A549 (cell line): Measurements from ENCODE around the gene ANKRD11. TPM values are rescaled to one million over a fixed set of nuclear protein-coding genes. Genes with fewer than 3 reads are reported as not detected.

Source experiments
- ATAC-seq, 2 experiments: fragments of 200-7000 bp in 1 of 2; fragments of >200 bp in 1 of 2; cut with Nextera tagmentation in 1 of 2; cut with Tn5 transposase in 1 of 2; 3 replicates each; pipeline versions ENCODE4 v1.8.0 to v1.9.1; 2018 to 2020; ENCODE audit warnings: mild to moderate bottlenecking in 1 of 2, moderate library complexity in 1 of 2
- CTCF ChIA-PET: fragments of 300-600 bp; sonication (Branson Sonifier 250); formaldehyde crosslinking; extraction: SDS; loops from one replicate; lab custom pipeline; 2021; ENCODE audit warnings: antibody characterized with exemption, inconsistent platforms; lab: Yijun Ruan, JAX
- POLR2A ChIA-PET: fragments of 350-600 bp; formaldehyde crosslinking; extraction: SDS; loops from one replicate; lab custom pipeline; 2021; ENCODE audit warnings: antibody characterized with exemption, inconsistent platforms; lab: Yijun Ruan, JAX
- DNase-seq, 2 experiments: peaks; one replicate each; pipeline versions ENCODE4 v3.0.0 to v3.0.0-alpha.2; 2011 to 2016; ENCODE audit warnings: low read depth in 1 of 2, low spot score in 1 of 2
- FAIRE-seq: peaks from 2 replicates; lab custom pipeline; 2011; peaks lifted over from hg19 to GRCh38; lab: Jason Lieb, UNC
- H3K27ac ChIP-seq, 2 experiments: fragments of >200 bp; sonication (Bioruptor Twin); formaldehyde crosslinking; 3 replicates each; pipeline ENCODE4 v1.5.1; 2016 to 2017
- H3K4me1 ChIP-seq: fragments of >200 bp; sonication (Bioruptor Twin); formaldehyde crosslinking; 3 replicates; pipeline ENCODE4 v1.6.1; 2016
- H3K4me2 ChIP-seq: fragments of >200 bp; sonication (Bioruptor Twin); formaldehyde crosslinking; 3 replicates; pipeline ENCODE4 v1.6.1; 2016
- H3K4me3 ChIP-seq: fragments of >200 bp; sonication (Bioruptor Twin); formaldehyde crosslinking; 3 replicates; pipeline ENCODE4 v1.5.1; 2016
- H3K9me3 ChIP-seq: fragments of >200 bp; sonication (Bioruptor Twin); formaldehyde crosslinking; 3 replicates; pipeline ENCODE4 v1.6.1; 2016
- CHD2 ChIP-seq: fragments of 150-350 bp; IDR thresholded peaks from 2 replicates; pipeline ENCODE4 v1.6.1; 2014; ENCODE audit warnings: low read length; ENCODE audit not compliant: partially characterized antibody
- ESRRA ChIP-seq: fragments of 150-350 bp; IDR thresholded peaks from 2 replicates; pipeline ENCODE4 v1.6.1; 2014; ENCODE audit warnings: mild to moderate bottlenecking, low read length, borderline replicate concordance
- HDAC2 ChIP-seq: fragments of 200-600 bp; sonication (generic); IDR thresholded peaks from 2 replicates; pipeline ENCODE4 v1.6.1; 2016
- HES2 ChIP-seq: fragments of >200 bp; sonication (Bioruptor Twin); formaldehyde crosslinking; IDR thresholded peaks from 2 replicates; pipeline ENCODE4 v1.6.1; 2016
- HMGXB4 ChIP-seq: fragments of 250-450 bp; sonication (Bioruptor Pico); IDR thresholded peaks from 2 replicates; pipeline ENCODE4 v1.5.0; 2021; ENCODE audit warnings: mild to moderate bottlenecking, moderate library complexity, borderline replicate concordance
- HOXA7 ChIP-seq: fragments of 250-450 bp; sonication (Bioruptor Pico); IDR thresholded peaks from 2 replicates; pipeline ENCODE4 v1.5.0; 2020; ENCODE audit warnings: mild to moderate bottlenecking, moderate library complexity
- HOXB13 ChIP-seq: fragments of 250-450 bp; sonication (Bioruptor Pico); IDR thresholded peaks from 2 replicates; pipeline ENCODE4 v1.5.0; 2020; ENCODE audit warnings: low read depth, mild to moderate bottlenecking, moderate library complexity
- HOXB5 ChIP-seq: fragments of 250-450 bp; sonication (Bioruptor Pico); IDR thresholded peaks from 2 replicates; pipeline ENCODE4 v1.5.0; 2020; ENCODE audit warnings: mild to moderate bottlenecking, moderate library complexity
- MYC ChIP-seq: IDR thresholded peaks from 2 replicates; pipeline ENCODE4 v1.6.1; 2012; ENCODE audit warnings: mild to moderate bottlenecking, inconsistent platforms, low read length, improper control_type of control experiment, borderline replicate concordance
- NFE2L2 ChIP-seq: fragments of 150-350 bp; conservative IDR thresholded peaks from 2 replicates; pipeline ENCODE4 v1.6.1; 2014; ENCODE audit warnings: low read length
- NR3C1 ChIP-seq: fragments of >200 bp; sonication (Bioruptor Twin); formaldehyde crosslinking; IDR thresholded peaks from 3 replicates; pipeline ENCODE4 v1.6.1; 2017
- PHF8 ChIP-seq: fragments of 200-600 bp; sonication (generic); IDR thresholded peaks from 2 replicates; pipeline ENCODE4 v1.6.1; 2016; ENCODE audit warnings: low read depth, mild to moderate bottlenecking, antibody characterized with exemption, moderate library complexity, borderline replicate concordance
- POLR2AphosphoS2 ChIP-seq: conservative IDR thresholded peaks from 2 replicates; pipeline ENCODE4 v1.6.1; 2012; ENCODE audit warnings: low read length, improper control_type of control experiment, inconsistent platforms
- RCOR1 ChIP-seq: fragments of 150-350 bp; IDR thresholded peaks from 2 replicates; pipeline ENCODE4 v1.6.1; 2014; ENCODE audit warnings: antibody characterized with exemption, low read length, low read depth
- RNF2 ChIP-seq: fragments of 200-600 bp; sonication (generic); IDR thresholded peaks from 2 replicates; pipeline ENCODE4 v1.6.1; 2016; ENCODE audit warnings: low read depth, mild to moderate bottlenecking, antibody characterized with exemption, moderate library complexity, borderline replicate concordance
- SREBF2 ChIP-seq: fragments of 450-650 bp; IDR thresholded peaks from 2 replicates; pipeline ENCODE4 v1.6.1; 2014; ENCODE audit warnings: mild to moderate bottlenecking, moderate library complexity
- ZSCAN20 ChIP-seq: fragments of 250-450 bp; sonication (Bioruptor Pico); IDR thresholded peaks from 2 replicates; pipeline ENCODE4 v1.8.0; 2022; ENCODE audit warnings: mild to moderate bottlenecking, moderate library complexity
- WGBS: methylation state at CpG from one replicate; pipeline ENCODE4 v1.1.6; 2017; ENCODE audit errors: missing lambda C conversion rate; 5-methylcytosine and 5-hydroxymethylcytosine counted together
- polyA plus RNA-seq, 4 experiments: library from polyadenylated mRNA; depleted of rRNA in 3 of 4; stranded (reverse); fragments of >200 nt; fragmentation: RNase III in 1 of 4; extraction: RNeasy Plus Mini Kit Qiagen cat#74134 plus additional on column Dnase treatment in 1 of 4; gene quantifications; 2 replicates in 3 of 4; 3 replicates in 1 of 4; pipeline ENCODE4 v1.2.3, GENCODE V29; 2011 to 2017
- TF ChIP-seq, protein P1 (sequence below): IDR thresholded peaks from 2 replicates; pipeline ENCODE4 v1.6.1; 2012; ENCODE audit warnings: low read depth, borderline replicate concordance

ANKRD11 gene
- polyA plus RNA-seq, 2 of the 4 experiments (the other 2 are of a cell fraction): 53.6 to 54.9 TPM

DNA sequence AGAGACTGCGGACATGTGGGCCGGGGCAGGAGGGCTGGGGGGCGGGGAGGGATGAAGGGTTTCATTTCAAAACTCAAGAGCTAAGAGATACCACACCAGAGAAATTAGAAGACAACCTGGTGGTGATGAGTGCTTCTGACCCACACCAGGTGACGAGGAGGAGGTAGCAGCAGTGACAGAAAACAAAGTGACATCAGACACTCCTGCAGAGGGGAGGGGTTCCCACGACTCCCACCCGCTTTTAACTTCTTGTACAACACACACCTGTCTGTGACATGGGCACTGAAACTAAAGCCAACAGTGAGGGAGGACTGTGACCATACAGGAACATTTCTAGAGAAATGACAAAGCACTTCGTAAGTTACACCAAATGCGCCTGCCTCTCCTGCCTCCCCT lies 112.9 kb downstream of the ANKRD11 start:
- CTCF ChIA-PET: interaction anchor here (1.3 kb wide), 1 partner anchor 24 kb away, joined by 3 read pairs; no protein-coding TSS in a partner anchor
- no peak overlapping the region for H3K27ac ChIP-seq
- H3K4me1 ChIP-seq: peaks cover 5% of the 10 kb centered on the region; the same call in 1 of the 3 replicates
- POLR2A ChIA-PET: no interaction called here
- WGBS: 92% methylated on average over 8 of the region's 8 CpGs
- H3K9me3 ChIP-seq: peaks cover 13% of the 10 kb centered on the region; the same call in 1 of the 3 replicates
- H3K4me3 ChIP-seq: no peak overlapping the region
- TF ChIP-seq MYC (no peak), NFE2L2 (no peak), RCOR1 (no peak), HMGXB4 (CRISPR knock-in tag) (no peak), ESRRA (no peak)
- TF ChIP-seq, protein P1, sequence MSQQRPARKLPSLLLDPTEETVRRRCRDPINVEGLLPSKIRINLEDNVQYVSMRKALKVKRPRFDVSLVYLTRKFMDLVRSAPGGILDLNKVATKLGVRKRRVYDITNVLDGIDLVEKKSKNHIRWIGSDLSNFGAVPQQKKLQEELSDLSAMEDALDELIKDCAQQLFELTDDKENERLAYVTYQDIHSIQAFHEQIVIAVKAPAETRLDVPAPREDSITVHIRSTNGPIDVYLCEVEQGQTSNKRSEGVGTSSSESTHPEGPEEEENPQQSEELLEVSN: no peak
- no peak for DNase-seq
- H3K4me2 ChIP-seq: no peak overlapping the region
- no peak for FAIRE-seq
- ATAC-seq: no peak

DNA sequence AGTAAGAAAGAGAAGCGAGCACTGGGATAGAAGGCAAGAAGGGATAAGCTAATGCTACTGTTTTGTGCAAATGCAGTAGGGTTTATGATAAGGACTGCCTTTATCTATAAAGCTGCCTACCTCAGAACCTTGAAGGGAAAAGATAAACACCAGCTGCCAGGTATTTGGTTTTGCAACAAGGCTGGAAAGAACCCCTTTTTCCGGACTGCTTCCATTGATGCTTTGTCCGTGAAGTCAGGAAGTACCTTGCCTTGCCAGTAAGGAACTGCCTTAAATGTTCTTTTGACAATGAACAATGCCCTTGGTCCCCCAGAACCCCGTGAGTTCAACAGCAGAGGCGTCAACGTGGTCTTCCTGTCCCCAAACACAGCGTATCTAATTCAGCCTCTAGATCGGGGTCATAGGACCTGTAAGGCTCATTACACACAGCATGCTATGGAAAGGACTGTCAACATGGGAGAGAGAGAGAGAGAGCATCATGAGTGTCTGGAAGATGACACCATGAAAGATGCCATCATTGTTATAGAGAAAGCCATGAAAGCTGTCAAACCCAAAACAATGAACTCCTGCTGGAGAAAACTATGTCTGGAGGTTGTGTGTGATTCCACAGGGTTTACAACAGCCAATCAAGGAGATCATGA lies 113.4 kb downstream of the ANKRD11 start:
- peaks cover 5% of the 10 kb centered on the region; the same call in 1 of the 3 replicates for H3K4me1 ChIP-seq
- WGBS: 97% methylated on average over 8 of the region's 8 CpGs
- H3K9me3 ChIP-seq: peaks cover 13% of the 10 kb centered on the region; the same call in 1 of the 3 replicates
- H3K4me3 ChIP-seq: no peak overlapping the region
- no peak overlapping the region for H3K4me2 ChIP-seq
- ATAC-seq (no peak), DNase-seq (no peak), FAIRE-seq (no peak)
- ChIA-PET POLR2A (no interaction called here), CTCF (interaction anchor here (0.6 to 1.3 kb wide), 3 partner anchors 7 to 24 kb away, joined by 3 to 4 read pairs (median 3); no protein-coding TSS in a partner anchor)
- no peak for TF ChIP-seq NFE2L2
- H3K27ac ChIP-seq: no peak overlapping the region

GRCh38 chr16:89375686-89376085 lies 114.7 kb downstream of the ANKRD11 start:
- POLR2A ChIA-PET: no interaction called here
- WGBS: 96% methylated on average over 10 of the region's 10 CpGs
- ATAC-seq (no peak), FAIRE-seq (no peak), DNase-seq (no peak)
- TF ChIP-seq RNF2: no peak
- no peak for TF ChIP-seq SREBF2
- TF ChIP-seq CHD2: no peak
- TF ChIP-seq NR3C1: no peak
- TF ChIP-seq HDAC2: no peak
- no peak for TF ChIP-seq HOXB5 (CRISPR knock-in tag)
- no peak for TF ChIP-seq PHF8
- TF ChIP-seq, protein P1: no peak
- TF ChIP-seq HOXB13 (CRISPR knock-in tag): no peak
- no peak for TF ChIP-seq HES2
- no peak for TF ChIP-seq POLR2AphosphoS2
- TF ChIP-seq HMGXB4 (CRISPR knock-in tag): no peak
- no peak for TF ChIP-seq HOXA7
- TF ChIP-seq ZSCAN20 (CRISPR knock-in tag): no peak
- peaks cover 13% of the 10 kb centered on the region; the same call in 1 of the 3 replicates for H3K9me3 ChIP-seq
- peaks cover 7% of the 10 kb centered on the region for H3K4me1 ChIP-seq
- no peak overlapping the region for H3K4me2 ChIP-seq
- CTCF ChIA-PET: interaction anchor here (0.6 to 0.9 kb wide), 3 partner anchors 11 to 71 kb away, joined by 3 to 4 read pairs (median 3); no protein-coding TSS in a partner anchor
- H3K4me3 ChIP-seq: no peak overlapping the region
- no peak overlapping the region for H3K27ac ChIP-seq
